Prostate gland (tissue), 2 donors: Measurements from ENCODE around the gene GPR176. TPM values are rescaled to one million over a fixed set of nuclear protein-coding genes. Genes with fewer than 3 reads are reported as not detected.

Source experiments
- DNase-seq: peaks from one replicate; pipeline ENCODE4 v3.0.0-alpha.2; 2019; ENCODE audit warnings: low spot score
- H3K27ac ChIP-seq, 2 donors: fragments of 200-600 bp; sonication (generic); 2 replicates each; pipeline ENCODE4 v1.5.1; 2017 to 2019
- H3K27me3 ChIP-seq: fragments of 200-600 bp; sonication (generic); replicated peaks from 2 replicates; pipeline ENCODE4 v1.5.1; 2019; ENCODE audit not compliant: insufficient read depth
- H3K36me3 ChIP-seq, 2 donors: fragments of 200-600 bp; sonication (generic); 1 replicate in 1 of 2; 2 replicates in 1 of 2; pipeline versions ENCODE4 v1.5.1 to v1.8.1; 2017 to 2019
- H3K4me1 ChIP-seq: fragments of 200-600 bp; sonication (generic); replicated peaks from 2 replicates; pipeline ENCODE4 v1.5.1; 2019
- H3K4me3 ChIP-seq, 2 donors: fragments of 200-600 bp; sonication (generic); 2 replicates each; pipeline ENCODE4 v1.5.1; 2017 to 2019
- H3K9me3 ChIP-seq: fragments of 200-600 bp; sonication (generic); 2 replicates; pipeline ENCODE4 v1.5.1; 2017
- CTCF ChIP-seq, 4 experiments: fragments of 200-600 bp in 2 of 4; fragments of 450-650 bp in 2 of 4; sonication (generic) in 2 of 4; IDR thresholded peaks; 1 replicate in 3 of 4; 2 replicates in 1 of 4; pipeline ENCODE4 v1.5.1; 2016 to 2019; ENCODE audit warnings: antibody characterized with exemption in 4 of 4, mild to moderate bottlenecking in 2 of 4, moderate library complexity in 2 of 4
- POLR2A ChIP-seq: fragments of 450-650 bp; IDR thresholded peaks from one replicate; pipeline ENCODE4 v1.6.1; 2016; ENCODE audit warnings: antibody characterized with exemption, mild to moderate bottlenecking
- POLR2AphosphoS5 ChIP-seq: sonication (generic); formaldehyde crosslinking; IDR thresholded peaks from one replicate; pipeline ENCODE4 v1.6.1; 2017; ENCODE audit warnings: antibody characterized with exemption
- WGBS: methylation state at CpG from one replicate; pipeline ENCODE4 v1.1.5; 2018; 5-methylcytosine and 5-hydroxymethylcytosine counted together
- intact Hi-C: fragments of 100-400 bp; cut with DNase I; formaldehyde crosslinking; loops from one replicate; pipeline ENCODE4 v1.14.2; 2022
- total RNA-seq, 2 donors: library from RNA; depleted of rRNA; stranded (reverse); fragments of >200 nt; gene quantifications; one replicate each; pipeline ENCODE4 v1.1.0, GENCODE V29; 2016

Gene GPR176
- total RNA-seq, 2 donors from 2014 or later: 26.2 to 28.3 TPM

GRCh38 chr15:39781967-39782302 is 138.1 kb downstream of the GPR176 start:
- H3K27me3 ChIP-seq: no peaks in the 10 kb centered on the region
- H3K36me3 ChIP-seq: no peaks in the 10 kb centered on the region
- peaks cover 7% of the 10 kb centered on the region for H3K4me1 ChIP-seq
- peak overlapping the region; percentile 81 for H3K27ac ChIP-seq
- TF ChIP-seq POLR2A (no peak), POLR2AphosphoS5 (no peak), CTCF (IDR thresholded peaks at IDR 0.05) (no peak)
- H3K9me3 ChIP-seq: no peaks in the 10 kb centered on the region
- peak overlapping the region; percentile 67 to 71 for H3K4me3 ChIP-seq
- intact Hi-C loops: no loop called here
- 68% methylated on average over 2 of the region's 2 CpGs for WGBS
- no peak for DNase-seq

- intact Hi-C loops: no loop called here
- Histone ChIP-seq H3K9me3 (no peaks in the 10 kb centered on the region), H3K4me3 (no peak overlapping the region), H3K27me3 (no peaks in the 10 kb centered on the region), H3K4me1 (peaks cover 4% of the 10 kb centered on the region), H3K36me3 (no peaks in the 10 kb centered on the region), H3K27ac (no peak overlapping the region)
- WGBS: 87% methylated on average over 4 of the region's 4 CpGs
- DNase-seq: no peak
- TF ChIP-seq POLR2AphosphoS5 (no peak), POLR2A (no peak), CTCF (IDR thresholded peaks at IDR 0.05) (no peak)
Observed at GRCh38 chr15:39781147-39781966, 138.7 kb downstream of the GPR176 start.

- Histone ChIP-seq H3K9me3 (no peaks in the 10 kb centered on the region), H3K36me3 (no peaks in the 10 kb centered on the region), H3K27me3 (no peaks in the 10 kb centered on the region), H3K4me3 (no peak overlapping the region), H3K27ac (no peak overlapping the region), H3K4me1 (no peaks in the 10 kb centered on the region)
- no peak for DNase-seq
- 57% methylated on average over 3 of the region's 3 CpGs for WGBS
- TF ChIP-seq POLR2AphosphoS5 (no peak), CTCF (IDR thresholded peaks at IDR 0.05) (no peak), POLR2A (no peak)
- intact Hi-C loops: no loop called here
Observed at GRCh38 chr15:39778021-39778420, 142.0 kb downstream of the GPR176 start.

- intact Hi-C loops: no loop called here
- WGBS: 85% methylated on average over 4 of the region's 4 CpGs
Observed at GRCh38 chr15:39777496-39777895, 142.6 kb downstream of the GPR176 start.

More at GRCh38 chr15:39777496-39777895, 142.6 kb downstream of the GPR176 start:
- Histone ChIP-seq H3K9me3 (no peaks in the 10 kb centered on the region), H3K4me1 (no peaks in the 10 kb centered on the region), H3K27ac (no peak overlapping the region), H3K36me3 (no peaks in the 10 kb centered on the region), H3K27me3 (no peaks in the 10 kb centered on the region), H3K4me3 (no peak overlapping the region)
- TF ChIP-seq CTCF (IDR thresholded peaks at IDR 0.05) (no peak), POLR2A (no peak)
- DNase-seq: no peak
